Transverse colon (tissue), 4 donors: ENCODE data around the gene CARF. TPM values are rescaled to one million over a fixed set of nuclear protein-coding genes. Genes with fewer than 3 reads are reported as not detected.
"Not testable (repeated sequence)": the region's sequence is repeated elsewhere in the genome, so short reads cannot be mapped to it uniquely, and the experiment has no call there.

Source experiments
- DNase-seq: peaks from one replicate; pipeline ENCODE4 v3.0.0-alpha.2; 2019
- H3K27ac ChIP-seq, 4 donors: fragments of 200-600 bp; sonication (generic); 2 replicates each; pipeline ENCODE4 v1.5.1; 2016 to 2018; ENCODE audit warnings: inconsistent platforms in 4 of 4
- H3K27me3 ChIP-seq: fragments of 200-600 bp; sonication (generic); 2 replicates; pipeline ENCODE4 v1.5.1; 2017; ENCODE audit warnings: inconsistent platforms
- H3K36me3 ChIP-seq, 4 donors: fragments of 200-600 bp; sonication (generic); 2 replicates each; pipeline ENCODE4 v1.5.1; 2017 to 2019; ENCODE audit warnings: inconsistent platforms in 4 of 4
- H3K4me1 ChIP-seq, 4 donors: fragments of 200-600 bp; sonication (generic); 2 replicates each; pipeline ENCODE4 v1.5.1; 2017 to 2020; ENCODE audit warnings: inconsistent platforms in 4 of 4
- H3K4me3 ChIP-seq, 4 donors: fragments of 200-600 bp; sonication (generic); 1 replicate in 1 of 4; 2 replicates in 3 of 4; pipeline versions ENCODE4 v1.5.1 to v1.6.1; 2017 to 2019; ENCODE audit warnings: inconsistent platforms in 4 of 4
- H3K9me3 ChIP-seq, 2 donors: fragments of 200-600 bp; sonication (generic); 2 replicates each; pipeline ENCODE4 v1.5.1; 2017 to 2019; ENCODE audit warnings: inconsistent platforms in 2 of 2
- EP300 ChIP-seq: sonication (generic); formaldehyde crosslinking; IDR thresholded peaks from one replicate; pipeline ENCODE4 v1.6.1; 2017; ENCODE audit warnings: antibody characterized with exemption, low read depth
- POLR2A ChIP-seq: fragments of 450-650 bp; IDR thresholded peaks from one replicate; pipeline ENCODE4 v1.6.1; 2016; ENCODE audit warnings: antibody characterized with exemption, mild to moderate bottlenecking, moderate library complexity
- POLR2AphosphoS5 ChIP-seq, 3 donors: sonication (generic); formaldehyde crosslinking; IDR thresholded peaks; one replicate each; pipeline ENCODE4 v1.6.1; 2016; ENCODE audit warnings: antibody characterized with exemption in 3 of 3
- WGBS, 2 donors: methylation state at CpG; one replicate each; pipeline ENCODE4 v1.1.5; 2018; ENCODE audit warnings: low coverage in 1 of 2; 5-methylcytosine and 5-hydroxymethylcytosine counted together
- in situ Hi-C, 4 donors: fragments of 200-750 bp; cut with MboI; loops; one replicate each; pipeline versions ENCODE4 v1.15.0 to v1.15.1; 2017; ENCODE audit warnings: low sequenced_read_pairs in 3 of 4, low pct_ligation_motif_present in 1 of 4, low pct_unique_long_range_greater_than_20kb in 1 of 4
- intact Hi-C: fragments of 100-400 bp; cut with DNase I; formaldehyde crosslinking; loops from one replicate; pipeline ENCODE4 v1.15.1; 2023; ENCODE audit warnings: low total_unique reads
- total RNA-seq, 4 donors: library from RNA; depleted of rRNA; stranded (reverse); fragments of >200 nt; gene quantifications; one replicate each; pipeline ENCODE4 v1.1.0, GENCODE V29; 2016
- TF ChIP-seq, protein P1 (sequence below), 5 experiments: fragments of 200-600 bp in 3 of 5; fragments of 450-650 bp in 2 of 5; sonication (generic) in 3 of 5; IDR thresholded peaks; 1 replicate in 2 of 5; 2 replicates in 3 of 5; pipeline ENCODE4 v1.5.1; 2016 to 2017; ENCODE audit warnings: antibody characterized with exemption in 5 of 5, inconsistent platforms in 3 of 5, mild to moderate bottlenecking in 2 of 5, moderate library complexity in 1 of 5

CARF gene
- total RNA-seq, 4 donors from 2014 or later = 11.0 to 98.4 (median 54.8) TPM

DNA sequence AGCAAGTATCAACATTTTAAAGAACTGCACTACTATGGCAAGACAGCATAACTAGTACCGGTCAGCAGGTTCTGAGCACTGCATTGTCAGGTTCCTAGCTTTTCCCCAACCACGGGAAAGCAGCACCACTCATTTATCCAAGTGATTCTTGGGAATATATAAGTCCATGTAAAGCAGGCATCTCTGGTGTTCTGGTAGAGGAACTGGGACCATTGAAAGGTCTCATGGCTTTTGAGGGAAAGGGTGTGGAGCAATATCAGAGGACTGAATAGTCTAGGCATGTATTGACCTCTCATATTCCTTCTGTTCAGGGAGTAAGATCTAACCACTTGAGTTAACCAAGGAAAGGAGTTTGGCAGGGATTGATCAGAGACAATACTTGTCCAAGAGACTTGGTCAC lies 34.4 kb upstream of the CARF start:
- H3K27me3 ChIP-seq = no peaks in the 10 kb centered on the region
- 92 to 100% methylated on average over 1 to 2 of the region's 2 CpGs for WGBS, 2 donors
- H3K4me1 ChIP-seq = no peaks in the 10 kb centered on the region
- DNase-seq = no peak
- H3K36me3 ChIP-seq = peaks cover 0 to 9% (median 2%) of the 10 kb centered on the region in 4 donors
- no peak for TF ChIP-seq POLR2AphosphoS5 (IDR thresholded peaks at IDR 0.05)
- TF ChIP-seq POLR2A = no peak
- TF ChIP-seq EP300 = no peak
- in situ Hi-C loops = loop anchor here in 2 of 4 donors (25.0 kb wide), 1 partner anchor 290 kb away; no protein-coding TSS in a partner anchor
- no peaks in the 10 kb centered on the region for H3K9me3 ChIP-seq
- intact Hi-C loops = no loop called here
- H3K27ac ChIP-seq = no peak overlapping the region
- H3K4me3 ChIP-seq = no peak overlapping the region

DNA sequence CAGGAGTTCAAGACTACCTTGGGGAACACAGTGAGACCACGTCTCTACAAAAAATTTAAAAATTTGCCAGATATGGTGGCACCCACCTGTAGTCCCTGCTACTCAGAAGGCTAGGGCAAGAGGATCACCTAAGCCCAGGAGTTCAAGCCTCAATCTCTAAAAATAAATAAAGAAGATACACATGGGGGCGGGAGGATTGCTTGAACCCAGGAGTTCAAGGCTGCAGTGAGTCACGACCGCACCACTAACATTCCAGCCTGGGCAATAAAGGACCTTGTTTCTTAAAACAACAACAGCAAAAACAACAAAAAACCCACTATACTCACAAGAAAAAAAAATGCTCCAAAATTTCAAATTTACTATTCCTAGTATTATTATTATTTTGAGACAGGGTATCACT lies 30.5 kb upstream of the CARF start:
- Histone ChIP-seq H3K27me3 (no peaks in the 10 kb centered on the region), H3K27ac (no peak overlapping the region), H3K4me3 (no peak overlapping the region), H3K4me1 (no peaks in the 10 kb centered on the region), H3K9me3 (no peaks in the 10 kb centered on the region), H3K36me3 (peaks cover 0 to 23% (median 9%) of the 10 kb centered on the region in 4 donors)
- in situ Hi-C loops = loop anchor here in 2 of 4 donors (25.0 kb wide), 1 partner anchor 294 kb away; no protein-coding TSS in a partner anchor
- DNase-seq = no peak
- intact Hi-C loops = no loop called here
- 94 to 96% methylated on average over 3 to 4 of the region's 4 CpGs for WGBS, 2 donors
- no peak for TF ChIP-seq EP300
- no peak for TF ChIP-seq POLR2A
- TF ChIP-seq, protein P1, sequence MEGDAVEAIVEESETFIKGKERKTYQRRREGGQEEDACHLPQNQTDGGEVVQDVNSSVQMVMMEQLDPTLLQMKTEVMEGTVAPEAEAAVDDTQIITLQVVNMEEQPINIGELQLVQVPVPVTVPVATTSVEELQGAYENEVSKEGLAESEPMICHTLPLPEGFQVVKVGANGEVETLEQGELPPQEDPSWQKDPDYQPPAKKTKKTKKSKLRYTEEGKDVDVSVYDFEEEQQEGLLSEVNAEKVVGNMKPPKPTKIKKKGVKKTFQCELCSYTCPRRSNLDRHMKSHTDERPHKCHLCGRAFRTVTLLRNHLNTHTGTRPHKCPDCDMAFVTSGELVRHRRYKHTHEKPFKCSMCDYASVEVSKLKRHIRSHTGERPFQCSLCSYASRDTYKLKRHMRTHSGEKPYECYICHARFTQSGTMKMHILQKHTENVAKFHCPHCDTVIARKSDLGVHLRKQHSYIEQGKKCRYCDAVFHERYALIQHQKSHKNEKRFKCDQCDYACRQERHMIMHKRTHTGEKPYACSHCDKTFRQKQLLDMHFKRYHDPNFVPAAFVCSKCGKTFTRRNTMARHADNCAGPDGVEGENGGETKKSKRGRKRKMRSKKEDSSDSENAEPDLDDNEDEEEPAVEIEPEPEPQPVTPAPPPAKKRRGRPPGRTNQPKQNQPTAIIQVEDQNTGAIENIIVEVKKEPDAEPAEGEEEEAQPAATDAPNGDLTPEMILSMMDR (IDR thresholded peaks at IDR 0.05) = no peak
- TF ChIP-seq POLR2AphosphoS5 (IDR thresholded peaks at IDR 0.05) = no peak

DNA sequence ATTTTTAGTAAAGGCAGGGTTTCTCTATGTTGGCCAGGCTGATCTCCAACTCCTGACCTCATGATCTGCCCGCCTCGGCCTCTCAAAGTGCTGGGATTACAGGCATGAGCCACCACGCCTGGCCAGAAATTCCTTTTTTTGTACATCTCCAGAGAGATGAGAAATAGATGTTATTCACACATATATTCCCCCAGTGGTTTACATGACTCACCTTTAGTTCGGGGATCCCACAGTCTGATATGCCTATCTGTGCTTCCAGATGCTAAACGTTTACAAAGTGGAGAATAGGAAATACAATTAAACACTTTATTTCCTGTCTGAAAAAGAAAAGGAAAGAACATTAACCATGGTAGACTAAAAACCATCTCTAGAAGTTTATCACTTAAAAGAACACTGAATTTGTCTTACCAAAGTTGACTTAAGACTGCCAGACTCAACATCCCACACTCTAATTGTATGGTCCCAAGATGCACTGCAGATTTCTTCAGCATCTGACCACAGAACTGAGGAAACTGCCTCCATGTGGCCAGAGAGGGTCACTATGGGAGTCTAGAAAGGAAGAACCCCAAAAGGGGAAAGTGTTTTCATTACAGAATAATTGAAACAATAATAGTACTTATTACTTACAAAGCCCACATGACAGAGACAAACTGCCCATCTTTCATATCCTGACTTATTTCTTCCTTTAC lies 27.9 kb upstream of the CARF start:
- Histone ChIP-seq H3K27ac (no peak overlapping the region), H3K36me3 (peaks cover 0 to 31% (median 10%) of the 10 kb centered on the region in 4 donors), H3K9me3 (no peaks in the 10 kb centered on the region), H3K4me1 (no peaks in the 10 kb centered on the region), H3K4me3 (no peak overlapping the region), H3K27me3 (no peaks in the 10 kb centered on the region)
- WGBS, 2 donors = 75 to 85% methylated on average over 2 to 5 of the region's 5 CpGs
- TF ChIP-seq EP300 (no peak), POLR2A (no peak)
- DNase-seq = no peak
- in situ Hi-C loops = loop anchor here in 2 of 4 donors (25.0 kb wide), 1 partner anchor 297 kb away; no protein-coding TSS in a partner anchor
- intact Hi-C loops = no loop called here

DNA sequence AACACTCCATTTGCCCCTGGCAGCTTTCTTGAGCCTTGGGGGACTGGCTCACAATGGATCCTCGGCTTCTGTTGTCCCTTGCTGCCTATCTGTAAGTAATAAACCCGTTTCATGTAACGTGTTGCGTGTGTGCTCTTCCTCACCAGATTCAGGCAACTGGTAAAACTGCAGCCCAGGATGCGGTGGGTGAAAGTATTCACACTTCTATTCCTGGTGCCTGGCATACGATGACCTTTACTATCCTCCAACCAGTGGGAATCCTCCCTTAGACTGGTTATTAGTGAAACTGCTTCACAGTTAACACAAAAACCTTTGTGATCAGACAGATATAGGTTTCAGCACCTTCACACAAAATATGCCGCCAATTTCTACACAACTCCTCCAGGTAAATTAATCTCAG lies 26.9 kb upstream of the CARF start:
- Histone ChIP-seq H3K4me1 (no peaks in the 10 kb centered on the region), H3K36me3 (peaks cover 0 to 41% (median 13%) of the 10 kb centered on the region in 4 donors), H3K9me3 (no peaks in the 10 kb centered on the region), H3K4me3 (no peak overlapping the region), H3K27me3 (no peaks in the 10 kb centered on the region), H3K27ac (no peak overlapping the region)
- TF ChIP-seq POLR2A = no peak
- TF ChIP-seq, protein P1 (IDR thresholded peaks at IDR 0.05) = no peak
- TF ChIP-seq POLR2AphosphoS5 (IDR thresholded peaks at IDR 0.05) = no peak
- no peak for TF ChIP-seq EP300
- WGBS, 2 donors = 90 to 93% methylated on average over 3 to 7 of the region's 7 CpGs
- in situ Hi-C loops = loop anchor here in 2 of 4 donors (25.0 kb wide), 1 partner anchor 298 kb away; no protein-coding TSS in a partner anchor
- intact Hi-C loops = no loop called here
- no peak for DNase-seq

DNA sequence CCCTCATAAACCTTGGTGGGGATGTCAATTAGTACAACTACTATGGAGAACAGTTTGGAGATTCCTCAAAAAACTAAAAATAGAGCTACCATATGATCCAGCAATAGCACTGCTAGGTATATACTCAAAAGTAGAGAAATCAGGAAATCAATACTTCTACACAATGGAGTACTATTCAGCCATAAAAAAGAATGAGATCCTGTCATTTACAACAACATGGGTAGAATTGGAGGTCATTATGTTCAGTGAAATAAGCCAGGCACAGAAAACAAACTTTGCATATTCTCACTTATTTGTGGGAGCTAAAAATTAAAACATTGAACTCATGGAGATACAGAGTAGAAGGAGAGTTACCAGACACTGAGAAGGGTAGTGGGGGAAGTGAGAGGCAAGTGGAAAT lies 6.6 kb upstream of the CARF start:
- intact Hi-C loops, in situ Hi-C loops, DNase-seq, H3K27me3 ChIP-seq, H3K9me3 ChIP-seq, H3K4me3 ChIP-seq, H3K27ac ChIP-seq: not testable (repeated sequence)
- H3K36me3 ChIP-seq = peaks cover 0 to 17% (median 3%) of the 10 kb centered on the region in 4 donors
- peaks cover 4 to 11% (median 8%) of the 10 kb centered on the region in 4 donors for H3K4me1 ChIP-seq
